ENCODE results near the gene CFAP77.
A peak's percentile ranks its signal among the peaks of the same experiment; 100 is the strongest.
"Not testable (repeated sequence)": the region's sequence is repeated elsewhere in the genome, so short reads cannot be mapped to it uniquely, and the experiment has no call there.

The CFAP77 gene

GRCh38 chr9:132554755-132555154 is 144.7 kb downstream of the CFAP77 start:
- DNase-seq: no peak

GRCh38 chr9:132555528-132555927 is 145.5 kb downstream of the CFAP77 start:
- DNase-seq: no peak

- no peak for DNase-seq
Observed at GRCh38 chr9:132556235-132556634, 146.2 kb downstream of the CFAP77 start.

- DNase-seq: no peak
Observed at GRCh38 chr9:132556714-132557113, 146.7 kb downstream of the CFAP77 start.

GRCh38 chr9:132557159-132557558 is 147.1 kb downstream of the CFAP77 start:
- no peak for DNase-seq

GRCh38 chr9:132559711-132560110 is 149.7 kb downstream of the CFAP77 start:
- DNase-seq: no peak

GRCh38 chr9:132560616-132561202 is 150.7 kb downstream of the CFAP77 start:
- no peak for DNase-seq

- DNase-seq: no peak
Observed at GRCh38 chr9:132562306-132562573, 152.2 kb downstream of the CFAP77 start.

GRCh38 chr9:132564526-132564925 is 154.5 kb downstream of the CFAP77 start:
- no peak for DNase-seq

GRCh38 chr9:132568787-132569186 is 158.8 kb downstream of the CFAP77 start:
- not testable (repeated sequence) for DNase-seq

GRCh38 chr9:132571806-132572600 is 162.0 kb downstream of the CFAP77 start:
- no peak for DNase-seq

- no peak for DNase-seq
Observed at GRCh38 chr9:132572921-132573320, 162.9 kb downstream of the CFAP77 start.

GRCh38 chr9:132575005-132575609 is 165.1 kb downstream of the CFAP77 start:
- peak; percentile 13 for DNase-seq

GRCh38 chr9:132575811-132576210 is 165.8 kb downstream of the CFAP77 start:
- no peak for DNase-seq

- no peak for DNase-seq
Observed at GRCh38 chr9:132577119-132577518, 167.1 kb downstream of the CFAP77 start.

GRCh38 chr9:132578367-132578932 is 168.4 kb downstream of the CFAP77 start:
- DNase-seq: no peak

- DNase-seq: no peak
Observed at GRCh38 chr9:132579427-132579798, 169.4 kb downstream of the CFAP77 start.

- DNase-seq: no peak
Observed at GRCh38 chr9:132582276-132582785, 172.3 kb downstream of the CFAP77 start, which contains the start of gene BARHL1. TSS of gene BARHL1 (plus strand) at chr9:132582606. CDS start at chr9:132582798, 192 bp downstream.

- no peak for DNase-seq
Observed at GRCh38 chr9:132582786-132583583, 173.0 kb downstream of the CFAP77 start.

- no peak for DNase-seq
Observed at GRCh38 chr9:132583584-132584304, 173.7 kb downstream of the CFAP77 start.

GRCh38 chr9:132584601-132585560 is 174.9 kb downstream of the CFAP77 start:
- no peak for DNase-seq

All from stimulated activated naive CD4-positive, alpha-beta T cell treated with Interleukin-2 at 50 U/mL for 16 hours (primary cell).